ENCODE results near the gene PNPLA2. TPM values are rescaled to one million over a fixed set of nuclear protein-coding genes. Genes with fewer than 3 reads are reported as not detected.

PNPLA2 gene
- total RNA-seq, 2 experiments from 2014 or later, result 29.7 to 32.0 TPM

GRCh38 chr11:833849-834311, 15.2 kb downstream of the PNPLA2 start:
- Mint-ChIP-seq H3K4me3 (peak overlapping the region; percentile 64), H3K27ac (no peak overlapping the region), H3K36me3 (ENCODE audit: low read depth) (peaks cover 4% of the 10 kb centered on the region), H3K9me3 (no peaks in the 10 kb centered on the region), H3K4me1 (ENCODE audit: low read depth) (peaks cover 29% of the 10 kb centered on the region), H3K27me3 (peaks cover 26% of the 10 kb centered on the region)
- ATAC-seq (no peak), DNase-seq (no peak)
- CTCF ChIA-PET, result interaction anchor here (1.0 to 1.3 kb wide), 2 partner anchors 14 to 23 kb away, joined by 3 to 6 read pairs; no protein-coding TSS in a partner anchor
- intact Hi-C loops (cut with micrococcal nuclease), result no loop called here
- TF ChIP-seq CTCF (IDR thresholded peaks at IDR 0.05), result no peak
- POLR2A ChIA-PET, result interaction anchor here (1.1 to 21.1 kb wide), 3 partner anchors 9 to 18 kb away, joined by 3 to 273 read pairs (median 11); partner anchors contain the start of genes PNPLA2, RPLP2 and TSPAN4

- peak; percentile 51 for DNase-seq
- H3K4me3 Mint-ChIP-seq, result peak overlapping the region; percentile 64
- peaks cover 21% of the 10 kb centered on the region for H3K4me1 Mint-ChIP-seq (ENCODE audit: low read depth)
These were observed 15.9 kb downstream of the PNPLA2 start for GRCh38 chr11:834371-835316.

GRCh38 chr11:836274-836673, 17.6 kb downstream of the PNPLA2 start:
- POLR2A ChIA-PET, result interaction anchor here (0.8 to 21.1 kb wide), 2 partner anchors 12 to 20 kb away, joined by 3 to 273 read pairs; partner anchors contain the start of genes PNPLA2 and RPLP2
- no peaks in the 10 kb centered on the region for H3K9me3 Mint-ChIP-seq
- TF ChIP-seq CTCF (IDR thresholded peaks at IDR 0.05), result no peak
- no peak for ATAC-seq
- H3K4me1 Mint-ChIP-seq (ENCODE audit: low read depth), result peaks cover 30% of the 10 kb centered on the region
- H3K4me3 Mint-ChIP-seq, result no peak overlapping the region
- H3K36me3 Mint-ChIP-seq (ENCODE audit: low read depth), result peaks cover 19% of the 10 kb centered on the region
- no peak for DNase-seq
- H3K27me3 Mint-ChIP-seq, result peaks cover 9% of the 10 kb centered on the region
- CTCF ChIA-PET, result no interaction called here
- intact Hi-C loops (cut with micrococcal nuclease), result no loop called here
- no peak overlapping the region for H3K27ac Mint-ChIP-seq

More at GRCh38 chr11:834371-835316, 15.9 kb downstream of the PNPLA2 start:
- H3K9me3 Mint-ChIP-seq, result no peaks in the 10 kb centered on the region
- no peak overlapping the region for H3K27ac Mint-ChIP-seq
- H3K36me3 Mint-ChIP-seq (ENCODE audit: low read depth), result peaks cover 7% of the 10 kb centered on the region
- ChIA-PET POLR2A (interaction anchor here (1.1 to 21.1 kb wide), 5 partner anchors 8 to 36 kb away, joined by 3 to 273 read pairs (median 3); partner anchors contain the start of genes PNPLA2, RPLP2 and TSPAN4), CTCF (interaction anchor here (0.6 to 1.3 kb wide), 4 partner anchors 9 to 16 kb away, joined by 3 to 6 read pairs (median 4); partner anchors contain the start of gene PNPLA2)
- ATAC-seq, result no peak
- H3K27me3 Mint-ChIP-seq, result peaks cover 18% of the 10 kb centered on the region
- intact Hi-C loops (cut with micrococcal nuclease), result no loop called here
- TF ChIP-seq CTCF (IDR thresholded peaks at IDR 0.05), result no peak

GRCh38 chr11:836700-837099, 18.0 kb downstream of the PNPLA2 start:
- Mint-ChIP-seq H3K9me3 (no peaks in the 10 kb centered on the region), H3K27me3 (peaks cover 5% of the 10 kb centered on the region), H3K4me3 (no peak overlapping the region), H3K27ac (no peak overlapping the region), H3K4me1 (ENCODE audit: low read depth) (peaks cover 29% of the 10 kb centered on the region), H3K36me3 (ENCODE audit: low read depth) (peaks cover 19% of the 10 kb centered on the region)
- intact Hi-C loops (cut with micrococcal nuclease), result no loop called here
- ATAC-seq (no peak), DNase-seq (no peak)
- no peak for TF ChIP-seq CTCF (IDR thresholded peaks at IDR 0.05)
- ChIA-PET CTCF (interaction anchor here (1.9 kb wide), 1 partner anchor 11 kb away, joined by 7 read pairs; no protein-coding TSS in a partner anchor), POLR2A (interaction anchor here (0.8 to 21.1 kb wide), 2 partner anchors 12 to 21 kb away, joined by 3 to 273 read pairs; partner anchors contain the start of genes PNPLA2 and RPLP2)

Data from activated CD8-positive, alpha-beta T cell treated with anti-CD3 and anti-CD28 coated beads for 36 hours (primary cell).